ENCODE measurements around the gene ENOX2.
"Not testable (repeated sequence)": the region's sequence is repeated elsewhere in the genome, so short reads cannot be mapped to it uniquely, and the experiment has no call there.

ENOX2 gene

DNA sequence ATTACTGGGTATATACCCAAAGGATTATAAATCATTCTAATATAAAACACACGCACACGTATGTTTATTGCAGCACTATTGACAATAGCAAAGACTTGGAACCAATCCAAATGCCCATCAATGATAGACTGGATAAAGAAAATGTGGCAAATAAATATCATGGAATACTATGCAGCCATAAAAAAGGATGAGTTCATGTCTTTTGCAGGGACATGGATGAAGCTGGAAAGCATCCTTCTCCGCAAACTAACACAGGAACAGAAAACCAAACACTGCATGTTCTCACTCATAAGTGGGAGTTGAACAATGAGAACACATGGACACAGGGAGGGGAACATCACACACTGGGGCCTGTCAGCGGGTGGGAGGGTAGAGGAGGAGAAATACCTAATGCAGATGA, 83.6 kb downstream of the ENOX2 start:
- DNase-seq, result not testable (repeated sequence)

GRCh38 chrX:130813932-130814331, 89.1 kb downstream of the ENOX2 start:
- not testable (repeated sequence) for DNase-seq

- no peak for DNase-seq
Measured at GRCh38 chrX:130810561-130810960, 92.4 kb downstream of the ENOX2 start.

GRCh38 chrX:130805903-130806302, 97.1 kb downstream of the ENOX2 start:
- no peak for DNase-seq

- DNase-seq, result no peak
Measured at GRCh38 chrX:130803537-130803936, 99.5 kb downstream of the ENOX2 start.

GRCh38 chrX:130801901-130802300, 101.1 kb downstream of the ENOX2 start:
- DNase-seq, result no peak

DNA sequence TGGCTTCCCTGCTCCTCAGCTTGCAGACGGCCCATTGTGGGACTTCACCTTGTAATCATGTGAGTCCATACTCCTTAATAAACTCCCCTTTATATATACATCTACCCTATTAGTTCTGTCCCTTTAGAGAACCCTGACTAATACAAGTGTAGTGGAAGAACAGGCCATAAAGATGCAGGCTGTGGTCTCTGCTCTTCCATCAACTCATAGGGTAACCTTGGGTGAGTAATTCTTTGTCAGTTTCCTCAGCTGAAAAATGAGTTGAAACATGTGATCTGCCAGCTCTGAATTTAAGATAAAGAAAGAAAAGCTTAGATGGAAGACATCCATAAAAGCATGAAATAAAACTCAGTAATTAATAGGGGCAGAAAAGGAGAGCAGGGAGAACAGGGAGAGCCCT, 103.6 kb downstream of the ENOX2 start:
- no peak for DNase-seq

- DNase-seq, result no peak
Measured at GRCh38 chrX:130793975-130794374, 109.0 kb downstream of the ENOX2 start.

- not testable (repeated sequence) for DNase-seq
Measured at GRCh38 chrX:130791870-130792269, 111.1 kb downstream of the ENOX2 start.

DNA sequence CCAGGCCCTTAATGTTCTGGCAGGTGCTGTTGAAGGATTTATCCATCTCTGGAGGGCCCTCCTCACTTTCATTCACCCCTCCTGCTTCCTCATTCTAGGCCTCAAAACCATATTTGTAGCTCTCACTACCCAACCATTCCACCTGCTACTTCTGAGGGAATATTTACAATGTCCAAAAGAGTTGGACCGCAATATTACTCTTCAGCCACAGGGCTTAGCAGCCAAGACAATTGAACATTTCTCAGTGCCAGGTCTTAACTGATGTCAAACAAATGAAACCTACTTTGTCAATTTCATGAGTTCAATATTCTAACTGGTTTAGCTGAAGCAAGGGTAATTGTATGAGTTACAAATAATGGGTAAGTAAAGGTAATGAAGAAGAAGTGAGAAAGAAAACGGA, 113.2 kb downstream of the ENOX2 start:
- peak; percentile 6 for DNase-seq

DNA sequence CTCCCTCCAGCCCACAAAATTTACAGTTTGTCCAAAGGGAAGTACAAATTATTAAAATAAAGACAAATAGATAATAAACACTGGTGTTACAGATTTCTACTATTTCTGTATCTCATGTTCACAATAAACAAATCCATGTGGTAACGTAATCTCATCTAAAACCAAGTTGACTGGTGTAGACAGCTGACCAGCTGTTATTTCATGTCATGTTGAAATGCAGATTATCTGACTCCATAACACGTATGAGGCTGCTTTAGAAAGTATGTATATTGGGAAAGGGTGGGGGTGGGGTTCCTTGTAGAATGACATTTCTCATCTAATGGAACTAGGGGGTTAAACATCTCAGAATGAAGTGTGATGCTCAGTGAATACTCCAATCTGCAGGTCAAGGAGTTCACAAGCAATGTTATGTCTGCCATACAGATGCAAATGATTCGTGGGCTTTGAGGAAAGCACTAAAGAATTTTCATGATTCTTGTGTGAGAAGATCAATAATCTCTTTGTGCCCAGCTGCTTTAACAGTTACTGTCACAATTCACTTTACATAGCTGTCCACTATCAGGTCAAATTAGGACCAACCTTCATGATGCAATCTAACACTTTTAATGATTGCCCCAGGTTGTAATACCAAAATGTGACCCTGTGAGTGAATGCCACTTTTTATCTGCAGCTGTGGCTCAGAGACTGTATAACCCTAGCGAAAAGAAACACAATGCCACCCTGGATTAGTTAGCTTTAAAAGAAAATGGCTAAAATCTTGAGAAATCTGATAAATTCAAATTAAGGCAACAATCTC, 114.0 kb downstream of the ENOX2 start:
- no peak for DNase-seq

- DNase-seq, result no peak
Measured at GRCh38 chrX:130786030-130786429, 117.0 kb downstream of the ENOX2 start.

GRCh38 chrX:130778773-130779172, 124.2 kb downstream of the ENOX2 start:
- no peak for DNase-seq

DNA sequence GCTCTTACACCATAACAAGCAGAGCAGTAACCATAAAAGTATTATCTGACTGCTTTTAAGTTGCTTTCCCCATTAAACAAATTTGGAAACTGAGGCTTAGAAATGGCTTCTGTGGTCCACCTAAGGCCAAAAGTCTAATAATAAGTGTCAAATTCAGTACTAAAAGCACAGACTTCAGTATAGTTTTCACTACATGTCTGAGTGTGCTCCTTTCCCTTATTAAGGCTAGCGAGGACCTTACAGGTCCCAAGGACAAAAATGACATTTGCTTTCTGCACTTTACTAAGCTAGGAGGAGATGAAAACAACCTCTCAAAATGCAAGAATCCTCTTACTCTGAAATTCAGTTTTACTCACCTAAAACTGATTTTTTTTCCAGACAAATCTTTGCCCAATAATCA, 127.2 kb downstream of the ENOX2 start:
- no peak for DNase-seq

- peak; percentile 84 for DNase-seq
Measured at GRCh38 chrX:130772776-130773143, 130.2 kb downstream of the ENOX2 start.

DNA sequence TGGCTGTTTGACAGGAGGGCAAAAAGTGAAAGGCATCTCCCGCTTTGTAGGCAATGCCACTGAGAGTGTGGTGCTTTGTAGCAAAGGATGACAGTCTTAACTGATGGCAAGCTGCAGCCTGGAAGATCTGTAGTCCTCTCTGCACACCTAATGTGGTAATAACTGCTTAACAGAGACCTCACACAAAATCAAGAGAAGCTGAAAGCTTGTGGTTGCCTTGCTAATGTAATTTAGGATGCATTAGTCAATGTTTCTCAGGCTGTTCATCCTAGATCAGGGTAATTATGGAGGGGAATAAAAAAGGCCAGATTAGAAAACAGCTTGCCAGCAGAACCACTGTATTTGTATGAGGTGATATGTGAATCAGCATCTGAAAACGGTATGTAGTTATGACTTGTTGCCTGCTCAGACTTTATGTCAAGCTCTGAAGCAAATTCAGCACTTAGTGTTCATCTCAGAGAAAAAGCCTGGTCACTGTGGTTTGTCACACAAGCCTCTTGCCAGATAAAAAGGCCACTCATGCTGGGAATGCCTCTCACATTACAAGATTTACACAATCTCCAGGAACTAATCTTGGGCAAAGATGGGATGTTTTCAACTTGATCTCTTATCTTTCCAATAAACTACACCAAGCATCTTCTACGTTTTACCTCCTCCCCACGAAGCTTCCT, 130.8 kb downstream of the ENOX2 start:
- DNase-seq, result peak; percentile 84

GRCh38 chrX:130771648-130772047, 131.4 kb downstream of the ENOX2 start:
- DNase-seq, result no peak

GRCh38 chrX:130771230-130771629, 131.8 kb downstream of the ENOX2 start:
- peak; percentile 7 for DNase-seq

DNA sequence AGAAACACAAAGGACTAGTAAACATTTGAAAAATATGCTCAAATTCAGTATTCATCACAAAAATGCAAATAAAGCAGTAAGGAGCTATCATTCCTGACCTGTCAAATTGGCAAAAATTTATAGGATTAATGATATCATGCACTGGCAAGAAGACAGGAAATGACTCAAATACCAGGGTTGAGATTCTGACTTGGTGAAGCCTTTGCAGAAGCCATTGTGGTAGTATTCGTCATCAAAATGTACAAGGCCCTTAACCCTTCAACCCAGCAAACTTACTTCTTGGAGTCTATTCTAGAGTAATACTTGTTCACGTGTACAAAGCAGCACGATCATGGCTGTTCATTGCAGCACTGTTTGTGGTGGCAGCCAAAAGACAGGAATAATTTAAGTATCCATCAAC, 132.4 kb downstream of the ENOX2 start:
- DNase-seq, result no peak

GRCh38 chrX:130769835-130770234, 133.2 kb downstream of the ENOX2 start:
- no peak for DNase-seq

GRCh38 chrX:130758072-130758471, 144.9 kb downstream of the ENOX2 start:
- DNase-seq, result no peak

GRCh38 chrX:130756233-130756632, 146.8 kb downstream of the ENOX2 start:
- no peak for DNase-seq

DNA sequence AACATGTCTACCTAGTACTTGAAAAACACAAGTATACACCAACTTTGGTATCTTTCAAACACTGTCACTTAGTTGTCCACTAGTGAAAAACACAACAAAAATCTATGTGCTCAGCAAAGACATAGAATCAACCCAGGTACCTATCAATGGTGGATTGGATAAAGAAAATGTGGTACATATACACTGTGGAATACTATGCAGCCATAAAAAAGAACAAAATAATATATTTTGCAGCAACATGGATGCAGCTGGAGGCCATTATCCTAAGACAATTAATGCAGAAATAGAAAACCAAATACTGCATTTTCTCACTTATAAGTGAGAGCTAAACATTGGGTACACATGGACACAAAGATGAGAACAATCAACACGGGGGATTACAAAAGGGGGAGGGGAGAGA, 148.7 kb downstream of the ENOX2 start:
- no peak for DNase-seq

- DNase-seq, result no peak
Measured at GRCh38 chrX:130746709-130747342, 156.2 kb downstream of the ENOX2 start.

Measured in DMS79 (cell line).